Left lung (tissue), 10 donors: ENCODE data around the gene PHAF1. TPM values are rescaled to one million over a fixed set of nuclear protein-coding genes. Genes with fewer than 3 reads are reported as not detected.

ENCODE experiments used
- ATAC-seq: fragments of 200-7000 bp; cut with Tn5 transposase; one replicate; pipeline ENCODE4 v1.9.1; 2020; ENCODE audit warnings: moderate library complexity
- DNase-seq, 4 donors: peaks; one replicate each; pipeline ENCODE4 v3.0.0-alpha.2; 2013 to 2020
- H3K27ac ChIP-seq, 2 donors: fragments of 200-600 bp; sonication (generic) in 1 of 2; one replicate each; pipeline versions ENCODE4 v1.5.0 to v1.8.0; 2020 to 2021
- H3K27me3 ChIP-seq, 2 donors: fragments of 200-600 bp; sonication (generic) in 1 of 2; one replicate each; pipeline versions ENCODE4 v1.5.0 to v1.8.0; 2020 to 2021
- H3K36me3 ChIP-seq, 2 donors: fragments of 200-600 bp; sonication (generic) in 1 of 2; one replicate each; pipeline versions ENCODE4 v1.5.0 to v1.8.0; 2020 to 2021
- H3K4me1 ChIP-seq, 2 donors: fragments of 200-600 bp; one replicate each; pipeline ENCODE4 v1.8.0; 2021
- H3K4me3 ChIP-seq, 2 donors: fragments of 200-600 bp; sonication (generic) in 1 of 2; one replicate each; pipeline versions ENCODE4 v1.5.0 to v1.8.0; 2020 to 2021; ENCODE audit warnings: mild to moderate bottlenecking in 1 of 2
- H3K9me3 ChIP-seq, 2 donors: fragments of 200-600 bp; sonication (generic) in 1 of 2; one replicate each; pipeline versions ENCODE4 v1.5.0 to v1.8.0; 2020 to 2021
- intact Hi-C, 2 donors: fragments of 100-400 bp; cut with DNase I; formaldehyde crosslinking; loops; one replicate each; pipeline versions ENCODE4 v1.11.2 to v1.14.2; 2022
- polyA plus RNA-seq, 6 donors: library from polyadenylated mRNA; unstranded; fragments of 120-200 nt; gene quantifications; one replicate each; pipeline ENCODE4 v1.2.1, GENCODE V29; 2013; ENCODE audit not compliant: insufficient read length in 6 of 6
- total RNA-seq, 2 donors: library from RNA; stranded (reverse); fragmentation: NEBNext Ultra II Directional; extraction: Animal tissue kit (Norgen Biotek cat#: 25700); gene quantifications; one replicate each; pipeline ENCODE4 v1.2.1, GENCODE V29; 2021
- TF ChIP-seq, protein P1 (sequence below), 2 donors: fragments of 200-600 bp; sonication (generic) in 1 of 2; IDR thresholded peaks; one replicate each; pipeline versions ENCODE4 v1.5.0 to v1.8.0; 2021; ENCODE audit warnings: antibody characterized with exemption in 2 of 2
- donor health status: DM: no; HTN: yes; CAD: no.
- donor health status: DM: no; HTN: no; CAD: no.

PHAF1 gene
- total and polyA plus RNA-seq, 8 donors = 12.3 to 26.5 (median 23.5) TPM

DNA sequence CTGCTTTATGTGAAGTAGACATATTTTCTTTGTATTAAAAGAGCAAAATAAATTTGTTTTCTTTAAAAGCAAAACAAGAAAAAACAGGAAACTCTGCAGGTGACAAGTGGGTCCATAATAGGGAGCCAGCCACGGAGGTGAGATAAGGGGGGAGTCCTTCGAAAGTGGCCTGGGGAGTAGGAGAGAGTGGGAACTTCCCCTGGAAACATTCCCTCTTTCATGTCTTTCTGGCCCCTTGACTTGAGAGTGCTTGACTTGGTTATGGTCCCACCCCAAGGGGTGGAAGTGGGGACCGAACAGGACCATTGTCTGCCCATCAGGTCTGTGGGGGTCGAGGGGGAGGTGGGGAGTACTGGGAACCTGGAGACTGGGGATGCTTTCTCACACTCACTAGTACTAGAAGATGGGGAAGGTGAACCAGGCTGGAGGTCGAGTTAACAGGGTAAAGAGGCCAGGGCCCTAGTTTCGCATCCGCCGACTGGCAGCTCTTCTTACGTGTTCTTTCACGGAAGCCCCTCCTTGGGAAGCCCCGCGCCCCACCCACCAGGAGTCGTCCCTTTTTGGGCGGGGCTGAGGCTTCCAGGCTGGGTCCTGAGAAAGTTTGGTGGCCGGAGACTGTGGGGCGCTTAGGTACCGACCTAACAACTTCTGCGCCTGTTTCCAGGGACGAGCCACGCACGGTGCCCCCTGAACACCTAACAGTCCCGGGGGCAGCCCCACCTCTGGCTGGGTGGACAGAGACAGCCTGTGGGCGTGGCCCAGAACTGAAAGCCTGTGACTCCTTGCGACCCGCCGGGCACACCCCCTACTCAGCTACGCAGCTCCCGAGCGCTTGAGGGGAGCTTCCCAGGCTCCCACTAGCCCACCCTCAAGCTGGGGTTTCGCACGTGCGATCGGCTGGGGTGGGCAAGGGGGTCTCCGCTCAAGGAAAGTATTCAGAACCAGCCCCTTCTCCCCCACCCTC, 49.2 kb downstream of the PHAF1 start:
- Histone ChIP-seq H3K27me3 (peaks cover 7 to 42% of the 10 kb centered on the region in 2 donors), H3K9me3 (no peaks in the 10 kb centered on the region), H3K4me1 (peaks cover 28 to 66% of the 10 kb centered on the region in 2 donors), H3K27ac (peak overlapping the region; percentile 81 to 85), H3K4me3 (peak overlapping the region; percentile 96 to 97), H3K36me3 (peaks cover 0 to 9% of the 10 kb centered on the region in 2 donors)
- ATAC-seq (peak; percentile 25), DNase-seq (peak in 1 of 4 donors; percentile 85)
- intact Hi-C loops = loop anchor here in 1 of 2 donors (5.0 to 10.0 kb wide), 2 partner anchors 144 to 182 kb away; no protein-coding TSS in a partner anchor
- TF ChIP-seq, protein P1, sequence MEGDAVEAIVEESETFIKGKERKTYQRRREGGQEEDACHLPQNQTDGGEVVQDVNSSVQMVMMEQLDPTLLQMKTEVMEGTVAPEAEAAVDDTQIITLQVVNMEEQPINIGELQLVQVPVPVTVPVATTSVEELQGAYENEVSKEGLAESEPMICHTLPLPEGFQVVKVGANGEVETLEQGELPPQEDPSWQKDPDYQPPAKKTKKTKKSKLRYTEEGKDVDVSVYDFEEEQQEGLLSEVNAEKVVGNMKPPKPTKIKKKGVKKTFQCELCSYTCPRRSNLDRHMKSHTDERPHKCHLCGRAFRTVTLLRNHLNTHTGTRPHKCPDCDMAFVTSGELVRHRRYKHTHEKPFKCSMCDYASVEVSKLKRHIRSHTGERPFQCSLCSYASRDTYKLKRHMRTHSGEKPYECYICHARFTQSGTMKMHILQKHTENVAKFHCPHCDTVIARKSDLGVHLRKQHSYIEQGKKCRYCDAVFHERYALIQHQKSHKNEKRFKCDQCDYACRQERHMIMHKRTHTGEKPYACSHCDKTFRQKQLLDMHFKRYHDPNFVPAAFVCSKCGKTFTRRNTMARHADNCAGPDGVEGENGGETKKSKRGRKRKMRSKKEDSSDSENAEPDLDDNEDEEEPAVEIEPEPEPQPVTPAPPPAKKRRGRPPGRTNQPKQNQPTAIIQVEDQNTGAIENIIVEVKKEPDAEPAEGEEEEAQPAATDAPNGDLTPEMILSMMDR (IDR thresholded peaks at IDR 0.05) = no peak

DNA sequence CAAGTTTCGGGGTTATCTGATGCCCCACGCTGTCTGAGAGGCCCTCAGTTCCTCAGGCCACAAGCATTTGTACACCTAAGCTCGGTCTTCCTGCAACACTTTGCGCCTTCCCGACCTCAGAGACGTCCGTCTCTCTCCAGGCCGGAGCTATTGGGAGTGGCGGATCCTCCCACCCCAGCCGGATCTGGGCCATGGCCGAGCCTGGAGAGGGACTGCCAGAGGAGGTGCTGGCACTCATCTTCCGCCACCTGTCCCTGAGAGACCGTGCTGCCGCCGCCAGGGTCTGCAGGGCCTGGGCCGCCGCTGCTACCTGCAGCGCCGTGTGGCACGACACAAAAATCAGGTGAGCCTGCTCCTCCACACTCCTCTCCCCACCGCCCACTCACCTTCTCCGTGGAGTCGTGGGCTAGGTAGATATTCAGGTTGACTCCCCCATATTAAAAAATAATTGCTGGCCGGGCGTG, 51.9 kb downstream of the PHAF1 start:
- Histone ChIP-seq H3K4me3 (peak overlapping the region; percentile 96 to 97), H3K27me3 (peaks cover 25 to 55% of the 10 kb centered on the region in 2 donors), H3K27ac (no peak overlapping the region), H3K36me3 (no peaks in the 10 kb centered on the region), H3K4me1 (peaks cover 38 to 68% of the 10 kb centered on the region in 2 donors), H3K9me3 (no peaks in the 10 kb centered on the region)
- intact Hi-C loops = no loop called here
- TF ChIP-seq, protein P1 (IDR thresholded peaks at IDR 0.05) = no peak
- DNase-seq (no peak), ATAC-seq (no peak)

DNA sequence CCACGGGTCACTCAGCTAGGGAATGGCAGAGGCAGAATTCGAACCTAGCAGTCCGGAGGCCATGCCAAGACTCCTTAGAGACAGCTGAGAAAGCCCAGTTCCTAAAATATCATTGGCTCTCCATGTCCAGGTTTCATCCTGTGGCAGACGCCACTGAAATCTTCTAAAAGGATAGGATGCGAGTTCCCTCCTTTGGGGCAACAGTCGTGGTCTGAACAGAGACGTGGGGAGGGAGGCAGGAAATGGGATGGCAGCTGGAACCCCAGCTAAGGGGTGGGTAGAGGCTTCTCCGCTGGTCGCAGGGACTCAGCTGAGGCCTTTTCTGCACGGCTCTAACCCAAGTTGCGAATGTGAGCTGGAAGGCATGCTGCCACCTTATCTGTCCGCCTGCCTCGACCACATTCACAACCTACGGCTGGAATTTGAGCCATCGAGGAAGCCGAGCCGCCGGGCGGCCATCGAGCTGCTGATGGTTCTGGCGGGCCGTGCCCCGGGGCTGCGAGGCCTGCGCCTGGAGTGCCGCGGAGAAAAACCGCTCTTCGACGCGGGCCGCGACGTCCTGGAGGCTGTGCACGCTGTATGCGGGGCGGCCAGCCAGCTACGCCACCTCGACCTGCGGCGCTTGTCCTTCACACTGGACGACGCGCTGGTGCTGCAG, 52.9 kb downstream of the PHAF1 start:
- no peak for ATAC-seq
- no peaks in the 10 kb centered on the region for H3K36me3 ChIP-seq
- peaks cover 25 to 65% of the 10 kb centered on the region in 2 donors for H3K27me3 ChIP-seq
- no peak overlapping the region for H3K27ac ChIP-seq
- peaks cover 38 to 67% of the 10 kb centered on the region in 2 donors for H3K4me1 ChIP-seq
- intact Hi-C loops = no loop called here
- no peaks in the 10 kb centered on the region for H3K9me3 ChIP-seq
- H3K4me3 ChIP-seq = peak overlapping the region in 1 of 2 donors; percentile 7
- no peak for DNase-seq
- TF ChIP-seq, protein P1 (IDR thresholded peaks at IDR 0.05) = no peak

DNA sequence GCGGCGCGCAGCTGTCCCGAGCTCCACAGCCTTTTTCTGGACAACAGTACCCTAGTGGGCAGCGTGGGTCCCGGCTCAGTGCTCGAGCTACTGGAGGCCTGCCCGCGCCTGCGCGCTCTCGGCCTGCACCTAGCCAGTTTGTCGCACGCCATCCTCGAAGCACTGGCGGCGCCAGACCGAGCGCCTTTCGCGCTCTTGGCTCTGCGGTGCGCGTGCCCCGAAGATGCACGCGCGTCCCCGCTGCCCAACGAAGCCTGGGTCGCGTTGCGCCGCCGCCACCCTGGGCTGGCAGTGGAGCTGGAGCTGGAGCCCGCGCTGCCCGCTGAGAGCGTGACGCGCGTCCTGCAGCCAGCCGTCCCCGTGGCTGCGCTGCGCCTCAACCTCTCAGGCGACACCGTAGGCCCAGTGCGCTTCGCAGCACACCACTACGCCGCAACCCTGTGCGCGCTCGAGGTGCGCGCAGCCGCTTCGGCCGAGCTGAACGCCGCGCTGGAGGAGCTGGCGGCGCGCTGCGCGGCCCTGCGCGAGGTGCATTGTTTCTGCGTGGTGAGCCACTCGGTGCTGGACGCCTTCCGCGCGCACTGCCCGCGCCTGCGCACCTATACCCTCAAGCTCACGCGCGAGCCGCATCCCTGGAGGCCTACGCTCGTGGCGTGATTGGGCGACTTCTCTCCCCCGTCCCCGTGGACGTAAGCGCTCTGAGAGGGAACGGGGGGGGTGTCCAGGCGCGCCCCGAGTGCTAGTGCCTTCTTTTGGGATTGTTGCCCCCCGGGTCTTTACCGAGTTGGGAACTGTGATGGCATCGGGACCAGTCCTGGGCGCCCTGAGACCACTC, 53.6 kb downstream of the PHAF1 start:
- Histone ChIP-seq H3K27me3 (peaks cover 25 to 72% of the 10 kb centered on the region in 2 donors), H3K27ac (no peak overlapping the region), H3K36me3 (no peaks in the 10 kb centered on the region), H3K4me1 (peaks cover 38 to 60% of the 10 kb centered on the region in 2 donors), H3K9me3 (no peaks in the 10 kb centered on the region), H3K4me3 (peak overlapping the region; percentile 7 to 24)
- intact Hi-C loops = no loop called here
- no peak for ATAC-seq
- no peak for DNase-seq
- TF ChIP-seq, protein P1 (IDR thresholded peaks at IDR 0.05) = no peak
